WTC11 (cell line): ENCODE data around the gene RPS5. TPM values are rescaled to one million over a fixed set of nuclear protein-coding genes. Genes with fewer than 3 reads are reported as not detected.

Experiments
- ATAC-seq: fragments of 200-7000 bp; cut with Tn5 transposase; 2 replicates; pipeline ENCODE4 v1.10.0; 2021; ENCODE audit warnings: mild to moderate bottlenecking, moderate library complexity
- CTCF ChIA-PET: fragments of 300-600 bp; sonication (Branson Sonifier 250); formaldehyde crosslinking; loops from one replicate; lab custom pipeline; 2021; ENCODE audit warnings: antibody characterized with exemption; lab: Charles Lee
- POLR2A ChIA-PET: fragments of 350-600 bp; sonication (Branson Sonifier 250); formaldehyde crosslinking; loops from one replicate; lab custom pipeline; 2021; ENCODE audit warnings: antibody characterized with exemption; lab: Charles Lee
- DNase-seq: peaks from one replicate; pipeline ENCODE4 v3.0.0; 2021; ENCODE audit warnings: low spot score
- H3K27ac Mint-ChIP-seq: 2 replicates; pipeline ENCODE4 v1.8.0; 2021; ENCODE audit warnings: mixed read lengths
- H3K27me3 Mint-ChIP-seq: 2 replicates; pipeline ENCODE4 v1.8.0; 2021; ENCODE audit warnings: low read depth, mild to moderate bottlenecking, moderate library complexity, mixed read lengths
- H3K36me3 Mint-ChIP-seq: 2 replicates; pipeline ENCODE4 v1.8.0; 2021; ENCODE audit warnings: mixed read lengths
- H3K4me1 Mint-ChIP-seq: 2 replicates; pipeline ENCODE4 v1.8.0; 2022; ENCODE audit warnings: mixed read lengths
- H3K4me3 Mint-ChIP-seq: 2 replicates; pipeline ENCODE4 v1.8.0; 2021; ENCODE audit warnings: mild to moderate bottlenecking, moderate library complexity, mixed read lengths
- H3K9me3 Mint-ChIP-seq: 2 replicates; pipeline ENCODE4 v1.8.0; 2021; ENCODE audit warnings: mixed read lengths
- ARID4B ChIP-seq: sonication (generic); formaldehyde crosslinking; IDR thresholded peaks from 2 replicates; pipeline ENCODE4 v1.8.0; 2023; ENCODE audit warnings: missing genetic modification reagents, mild to moderate bottlenecking, borderline replicate concordance
- ATF1 ChIP-seq: sonication (generic); formaldehyde crosslinking; IDR thresholded peaks from 2 replicates; pipeline ENCODE4 v1.8.1; 2023; ENCODE audit warnings: mild to moderate bottlenecking, moderate library complexity, missing genetic modification reagents
- ATF3 ChIP-seq: sonication (generic); formaldehyde crosslinking; conservative IDR thresholded peaks from 2 replicates; pipeline ENCODE4 v1.8.1; 2022; ENCODE audit warnings: mild to moderate bottlenecking, missing genetic modification reagents
- ATF6 ChIP-seq: sonication (generic); formaldehyde crosslinking; IDR thresholded peaks from 2 replicates; pipeline ENCODE4 v1.8.1; 2023; ENCODE audit warnings: mild to moderate bottlenecking, missing genetic modification reagents
- CBFB ChIP-seq: sonication (generic); formaldehyde crosslinking; IDR thresholded peaks from 2 replicates; pipeline ENCODE4 v1.8.1; 2022; ENCODE audit warnings: mild to moderate bottlenecking, low read depth, missing genetic modification reagents
- CREM ChIP-seq: sonication (generic); formaldehyde crosslinking; IDR thresholded peaks from 2 replicates; pipeline ENCODE4 v1.8.1; 2022; ENCODE audit warnings: mild to moderate bottlenecking, missing genetic modification reagents, moderate library complexity
- E2F4 ChIP-seq: sonication (generic); formaldehyde crosslinking; IDR thresholded peaks from 2 replicates; pipeline ENCODE4 v1.8.1; 2022; ENCODE audit warnings: low read depth, mild to moderate bottlenecking, moderate library complexity, missing genetic modification reagents, borderline replicate concordance
- FOXJ3 ChIP-seq: sonication (generic); formaldehyde crosslinking; IDR thresholded peaks from 2 replicates; pipeline ENCODE4 v1.9.0; 2021; ENCODE audit warnings: missing genetic modification reagents, mild to moderate bottlenecking, borderline replicate concordance
- FOXP1 ChIP-seq: sonication (generic); formaldehyde crosslinking; IDR thresholded peaks from 2 replicates; pipeline ENCODE4 v1.8.0; 2022; ENCODE audit warnings: missing genetic modification reagents, mild to moderate bottlenecking, moderate library complexity, borderline replicate concordance
- JUN ChIP-seq: sonication (generic); formaldehyde crosslinking; IDR thresholded peaks from 2 replicates; pipeline ENCODE4 v1.8.0; 2023; ENCODE audit warnings: mild to moderate bottlenecking, missing genetic modification reagents
- KAT7 ChIP-seq: sonication (generic); formaldehyde crosslinking; IDR thresholded peaks from 2 replicates; pipeline ENCODE4 v1.8.1; 2023; ENCODE audit warnings: missing genetic modification reagents, mild to moderate bottlenecking, borderline replicate concordance
- MYBL2 ChIP-seq: sonication (generic); formaldehyde crosslinking; IDR thresholded peaks from 2 replicates; pipeline ENCODE4 v1.8.1; 2023; ENCODE audit warnings: mild to moderate bottlenecking, moderate library complexity, missing genetic modification reagents
- NR3C1 ChIP-seq: sonication (generic); formaldehyde crosslinking; conservative IDR thresholded peaks from 2 replicates; pipeline ENCODE4 v1.8.1; 2023; ENCODE audit warnings: low read depth, mild to moderate bottlenecking, missing genetic modification reagents
- STAT6 ChIP-seq: sonication (generic); formaldehyde crosslinking; conservative IDR thresholded peaks from 2 replicates; pipeline ENCODE4 v1.8.1; 2023; ENCODE audit warnings: mild to moderate bottlenecking, low read depth, missing genetic modification reagents, moderate library complexity
- ZMAT4 ChIP-seq: fragments of 250-450 bp; sonication (Bioruptor Pico); IDR thresholded peaks from 2 replicates; pipeline ENCODE4 v1.9.0; 2021; ENCODE audit warnings: mild to moderate bottlenecking
- ZNF121 ChIP-seq: sonication (generic); formaldehyde crosslinking; IDR thresholded peaks from 2 replicates; pipeline ENCODE4 v1.8.0; 2023; ENCODE audit warnings: missing genetic modification reagents
- ZNF281 ChIP-seq: sonication (generic); formaldehyde crosslinking; IDR thresholded peaks from 2 replicates; pipeline ENCODE4 v1.8.0; 2023; ENCODE audit warnings: mild to moderate bottlenecking, missing genetic modification reagents
- ZNF423 ChIP-seq: fragments of 250-450 bp; sonication (Bioruptor Pico); IDR thresholded peaks from 2 replicates; pipeline ENCODE4 v2.1.2; 2022; ENCODE audit warnings: mild to moderate bottlenecking, moderate library complexity
- ZNF671 ChIP-seq: fragments of 250-450 bp; sonication (Bioruptor Pico); IDR thresholded peaks from 2 replicates; pipeline ENCODE4 v1.8.0; 2021; ENCODE audit warnings: mild to moderate bottlenecking
- total RNA-seq: library from RNA; stranded (reverse); gene quantifications from 3 replicates; pipeline ENCODE4 v1.2.3, GENCODE V29; 2021

The RPS5 gene
- total RNA-seq, 1 experiment from 2014 or later = 1,502 TPM

- CTCF ChIA-PET = interaction anchor here (1.5 kb wide), 1 partner anchor 11 kb away, joined by 6 read pairs; no protein-coding TSS in a partner anchor
- POLR2A ChIA-PET = no interaction called here
- H3K36me3 Mint-ChIP-seq = no peaks in the 10 kb centered on the region
- H3K27me3 Mint-ChIP-seq = peaks cover 51% of the 10 kb centered on the region
- H3K9me3 Mint-ChIP-seq = no peaks in the 10 kb centered on the region
- peaks cover 3% of the 10 kb centered on the region; the same call in 1 of the 2 replicates for H3K4me1 Mint-ChIP-seq
- TF ChIP-seq CREM = no peak
- no peak for TF ChIP-seq ATF3 (CRISPR knock-in tag)
- no peak for TF ChIP-seq JUN (CRISPR knock-in tag)
- TF ChIP-seq CBFB (CRISPR knock-in tag) = no peak
- TF ChIP-seq MYBL2 (CRISPR knock-in tag) = no peak
- TF ChIP-seq ZNF671 (CRISPR knock-in tag) = no peak
- TF ChIP-seq ZMAT4 (CRISPR knock-in tag) = no peak
- no peak for TF ChIP-seq STAT6 (CRISPR knock-in tag)
- no peak for TF ChIP-seq KAT7 (CRISPR knock-in tag)
- no peak for TF ChIP-seq ARID4B
- TF ChIP-seq ATF6 = no peak
- no peak for ATAC-seq
- peak overlapping the region; percentile 19; the same call in 1 of the 2 replicates for H3K27ac Mint-ChIP-seq
- H3K4me3 Mint-ChIP-seq = no peak overlapping the region
- DNase-seq = no peak
Observed at GRCh38 chr19:58349590-58349989, 37.5 kb upstream of the RPS5 start.

- Mint-ChIP-seq H3K9me3 (no peaks in the 10 kb centered on the region), H3K27me3 (peaks cover 48% of the 10 kb centered on the region), H3K4me1 (peaks cover 3% of the 10 kb centered on the region; the same call in 1 of the 2 replicates), H3K4me3 (no peak overlapping the region), H3K36me3 (no peaks in the 10 kb centered on the region), H3K27ac (no peak overlapping the region)
- DNase-seq = no peak
- ChIA-PET POLR2A (no interaction called here), CTCF (interaction anchor here (1.5 kb wide), 1 partner anchor 11 kb away, joined by 6 read pairs; no protein-coding TSS in a partner anchor)
- no peak; the same call in 1 of the 2 replicates for ATAC-seq
- TF ChIP-seq ATF1 (no peak), ZMAT4 (CRISPR knock-in tag) (no peak), E2F4 (CRISPR knock-in tag) (no peak), ZNF423 (CRISPR knock-in tag) (no peak), NR3C1 (CRISPR knock-in tag) (no peak), FOXP1 (no peak), ZNF281 (CRISPR knock-in tag) (no peak), ZNF121 (no peak), FOXJ3 (no peak)
Observed at GRCh38 chr19:58350001-58350861, 36.8 kb upstream of the RPS5 start.
